ENCODE measurements around the gene ARPC2. TPM values are rescaled to one million over a fixed set of nuclear protein-coding genes. Genes with fewer than 3 reads are reported as not detected.
A peak's percentile ranks its signal among the peaks of the same experiment; 100 is the strongest.

The ARPC2 gene
- total RNA-seq, 2 donors from 2014 or later: 112 to 177 TPM

GRCh38 chr2:218218268-218219185 lies 1.5 kb downstream of the ARPC2 start:
- no peak for TF ChIP-seq CTCF (IDR thresholded peaks at IDR 0.05)
- Histone ChIP-seq H3K36me3 (no peaks in the 10 kb centered on the region), H3K27ac (peak overlapping the region; percentile 97 to 99), H3K4me3 (peak overlapping the region; percentile 99 to 100), H3K27me3 (no peaks in the 10 kb centered on the region), H3K4me1 (peaks cover 0 to 62% of the 10 kb centered on the region in 2 donors), H3K9me3 (no peaks in the 10 kb centered on the region)
- no peak for DNase-seq (ENCODE audit: low spot score)

- TF ChIP-seq CTCF (IDR thresholded peaks at IDR 0.05): no peak
- no peak for DNase-seq (ENCODE audit: low spot score)
- Histone ChIP-seq H3K36me3 (peaks cover 10% of the 10 kb centered on the region), H3K27me3 (no peaks in the 10 kb centered on the region), H3K4me1 (peaks cover 0 to 71% of the 10 kb centered on the region in 2 donors), H3K9me3 (no peaks in the 10 kb centered on the region), H3K4me3 (no peak overlapping the region), H3K27ac (peak overlapping the region in 1 of 2 donors; percentile 9)
These were observed 2.9 kb downstream of the ARPC2 start for GRCh38 chr2:218219934-218220333.

GRCh38 chr2:218221000-218221399 lies 4.0 kb downstream of the ARPC2 start:
- Histone ChIP-seq H3K4me1 (peaks cover 0 to 70% of the 10 kb centered on the region in 2 donors), H3K27ac (no peak overlapping the region), H3K4me3 (no peak overlapping the region), H3K9me3 (no peaks in the 10 kb centered on the region), H3K36me3 (peaks cover 21% of the 10 kb centered on the region), H3K27me3 (no peaks in the 10 kb centered on the region)
- no peak for DNase-seq (ENCODE audit: low spot score)
- TF ChIP-seq CTCF (IDR thresholded peaks at IDR 0.05): no peak

- no peaks in the 10 kb centered on the region for H3K9me3 ChIP-seq
- no peak for TF ChIP-seq CTCF (IDR thresholded peaks at IDR 0.05)
- no peak overlapping the region for H3K4me3 ChIP-seq
These were observed 6.1 kb downstream of the ARPC2 start for GRCh38 chr2:218223046-218223445.

GRCh38 chr2:218224186-218224585 lies 7.2 kb downstream of the ARPC2 start:
- no peak overlapping the region for H3K4me3 ChIP-seq
- peaks cover 0 to 62% of the 10 kb centered on the region in 2 donors for H3K4me1 ChIP-seq
- no peak overlapping the region for H3K27ac ChIP-seq
- no peaks in the 10 kb centered on the region for H3K9me3 ChIP-seq
- peaks cover 41% of the 10 kb centered on the region for H3K36me3 ChIP-seq
- DNase-seq (ENCODE audit: low spot score): no peak
- H3K27me3 ChIP-seq: no peaks in the 10 kb centered on the region
- TF ChIP-seq CTCF (IDR thresholded peaks at IDR 0.05): no peak

More at GRCh38 chr2:218223046-218223445, 6.1 kb downstream of the ARPC2 start:
- Histone ChIP-seq H3K36me3 (peaks cover 39% of the 10 kb centered on the region), H3K27ac (no peak overlapping the region), H3K4me1 (peaks cover 0 to 62% of the 10 kb centered on the region in 2 donors), H3K27me3 (no peaks in the 10 kb centered on the region)
- DNase-seq (ENCODE audit: low spot score): no peak

Data from right atrium auricular region (tissue), 2 donors.